Measurements from ENCODE around the gene ANTKMT. TPM values are rescaled to one million over a fixed set of nuclear protein-coding genes. Genes with fewer than 3 reads are reported as not detected.

ANTKMT gene
- total RNA-seq, 1 donor from 2014 or later = 26.0 TPM

- no peak for TF ChIP-seq POLR2A (IDR thresholded peaks at IDR 0.05)
- no peak for TF ChIP-seq POLR2AphosphoS5 (IDR thresholded peaks at IDR 0.05; ENCODE audit: insufficient read depth in 1 of 2, low read depth in 1 of 2)
- TF ChIP-seq CTCF (IDR thresholded peaks at IDR 0.05) = no peak
- H3K27ac ChIP-seq = peak overlapping the region; percentile 15
- intact Hi-C loops (cut with DNase I) = no loop called here
- DNase-seq (ENCODE audit: extremely low spot score in 2 of 2) = no peak
- no peaks in the 10 kb centered on the region for H3K9me3 ChIP-seq
- H3K36me3 ChIP-seq = peaks cover 0 to 21% of the 10 kb centered on the region in 2 donors
- no peak overlapping the region for H3K4me3 ChIP-seq
- no peaks in the 10 kb centered on the region for H3K27me3 ChIP-seq
- peaks cover 52% of the 10 kb centered on the region for H3K4me1 ChIP-seq
Measured at GRCh38 chr16:676565-676902, 44.4 kb upstream of the ANTKMT start.

GRCh38 chr16:676913-677312 lies 44.0 kb upstream of the ANTKMT start:
- Histone ChIP-seq H3K27me3 (no peaks in the 10 kb centered on the region), H3K36me3 (peaks cover 0 to 21% of the 10 kb centered on the region in 2 donors), H3K9me3 (no peaks in the 10 kb centered on the region), H3K4me3 (no peak overlapping the region), H3K27ac (peak overlapping the region; percentile 15), H3K4me1 (peaks cover 56% of the 10 kb centered on the region)
- DNase-seq (ENCODE audit: extremely low spot score in 2 of 2) = no peak
- intact Hi-C loops (cut with DNase I) = no loop called here
- TF ChIP-seq CTCF (IDR thresholded peaks at IDR 0.05) = no peak
- TF ChIP-seq POLR2AphosphoS5 (IDR thresholded peaks at IDR 0.05; ENCODE audit: insufficient read depth in 1 of 2, low read depth in 1 of 2) = no peak
- TF ChIP-seq POLR2A (IDR thresholded peaks at IDR 0.05) = no peak

- no peaks in the 10 kb centered on the region for H3K9me3 ChIP-seq
- H3K4me3 ChIP-seq = no peak overlapping the region
- H3K4me1 ChIP-seq = peaks cover 62% of the 10 kb centered on the region
- H3K27ac ChIP-seq = no peak overlapping the region
- intact Hi-C loops (cut with DNase I) = no loop called here
- no peaks in the 10 kb centered on the region for H3K27me3 ChIP-seq
- no peak for TF ChIP-seq POLR2A (IDR thresholded peaks at IDR 0.05)
- no peak for TF ChIP-seq POLR2AphosphoS5 (IDR thresholded peaks at IDR 0.05; ENCODE audit: insufficient read depth in 1 of 2, low read depth in 1 of 2)
- no peak for TF ChIP-seq CTCF (IDR thresholded peaks at IDR 0.05)
- DNase-seq (ENCODE audit: extremely low spot score in 2 of 2) = no peak
- H3K36me3 ChIP-seq = peaks cover 0 to 21% of the 10 kb centered on the region in 2 donors
Measured at GRCh38 chr16:677316-678190, 43.4 kb upstream of the ANTKMT start.

- Histone ChIP-seq H3K4me1 (peaks cover 70% of the 10 kb centered on the region), H3K36me3 (peaks cover 0 to 20% of the 10 kb centered on the region in 2 donors), H3K27me3 (no peaks in the 10 kb centered on the region), H3K27ac (no peak overlapping the region), H3K4me3 (no peak overlapping the region), H3K9me3 (no peaks in the 10 kb centered on the region)
- no peak for TF ChIP-seq POLR2AphosphoS5 (IDR thresholded peaks at IDR 0.05; ENCODE audit: insufficient read depth in 1 of 2, low read depth in 1 of 2)
- TF ChIP-seq POLR2A (IDR thresholded peaks at IDR 0.05) = no peak
- no peak for TF ChIP-seq CTCF (IDR thresholded peaks at IDR 0.05)
- DNase-seq (ENCODE audit: extremely low spot score in 2 of 2) = no peak
- intact Hi-C loops (cut with DNase I) = no loop called here
Measured at GRCh38 chr16:678209-678857, 42.6 kb upstream of the ANTKMT start.

Data from vagina (tissue), 2 donors.